HG02870 (cell line): ENCODE data around the gene KRTAP5-3.
"Not testable (repeated sequence)": the region's sequence is repeated elsewhere in the genome, so short reads cannot be mapped to it uniquely, and the experiment has no call there.

Source experiments
- ATAC-seq: cut with Tn5 transposase; IDR thresholded peaks from one replicate; pipeline ENCODE4 v1.9.1; 2021; ENCODE audit warnings: mild to moderate bottlenecking, moderate library complexity; ENCODE audit not compliant: unreplicated experiment

KRTAP5-3 gene

DNA sequence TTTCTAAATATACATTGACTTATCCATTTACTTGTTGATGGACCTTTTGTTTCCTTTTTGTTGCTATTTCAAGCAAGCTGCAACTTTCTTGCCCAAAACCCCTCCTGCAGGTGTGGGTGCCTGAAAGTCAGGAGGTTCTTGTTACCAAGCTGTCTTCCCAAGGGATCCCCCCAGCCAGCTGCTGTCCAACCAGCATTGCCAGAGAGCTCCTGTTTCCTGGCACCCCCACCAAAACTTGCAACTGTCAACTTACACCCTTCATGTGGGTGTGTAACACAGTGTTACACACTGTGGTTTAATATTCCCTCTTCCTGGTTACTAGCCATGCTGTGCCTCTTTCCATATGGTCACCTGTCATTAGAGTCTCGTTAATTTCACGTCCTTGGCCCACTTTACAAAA lies 21.6 kb downstream of the KRTAP5-3 start:
- ATAC-seq: no peak

DNA sequence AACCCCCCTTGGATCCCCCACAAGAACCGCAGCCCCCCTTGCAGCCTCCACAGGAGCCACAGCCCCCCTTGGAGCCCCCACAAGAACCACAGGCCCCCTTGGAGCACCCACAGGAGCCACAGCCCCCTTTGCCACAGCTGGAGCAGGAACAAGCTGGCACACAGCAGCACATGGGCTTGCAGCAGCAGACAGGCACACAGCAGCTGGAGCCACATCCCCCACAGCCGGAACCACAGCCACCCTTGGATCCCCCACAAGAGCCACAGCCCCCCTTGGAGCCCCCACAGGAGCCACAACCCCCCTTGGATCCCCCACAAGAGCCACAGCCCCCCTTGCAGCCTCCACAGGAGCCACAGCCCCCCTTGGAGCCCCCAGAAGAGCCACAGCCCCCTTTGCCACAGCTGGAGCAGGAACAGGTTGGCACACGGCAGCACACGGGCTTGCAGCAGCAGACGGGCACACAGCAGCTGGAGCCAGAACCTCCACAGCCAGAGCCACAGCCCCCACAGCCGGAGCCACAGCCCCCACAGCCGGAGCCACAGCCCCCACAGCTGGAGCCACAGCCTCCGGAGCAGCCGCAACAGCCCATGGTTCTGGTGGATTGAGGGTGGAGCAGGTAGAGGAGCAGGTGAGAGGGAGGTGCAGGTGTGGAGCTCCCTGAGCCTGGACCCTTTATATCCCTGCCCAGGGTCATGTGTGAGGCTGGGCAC lies 23.4 kb downstream of the KRTAP5-3 start, which contains the start of gene KRTAP5-1:
Gene KRTAP5-1, minus strand, starts transcription at position 623 of the 710 bp plus-strand sequence. Its CDS starts 34 bp downstream, at position 589.
- not testable (repeated sequence) for ATAC-seq

DNA sequence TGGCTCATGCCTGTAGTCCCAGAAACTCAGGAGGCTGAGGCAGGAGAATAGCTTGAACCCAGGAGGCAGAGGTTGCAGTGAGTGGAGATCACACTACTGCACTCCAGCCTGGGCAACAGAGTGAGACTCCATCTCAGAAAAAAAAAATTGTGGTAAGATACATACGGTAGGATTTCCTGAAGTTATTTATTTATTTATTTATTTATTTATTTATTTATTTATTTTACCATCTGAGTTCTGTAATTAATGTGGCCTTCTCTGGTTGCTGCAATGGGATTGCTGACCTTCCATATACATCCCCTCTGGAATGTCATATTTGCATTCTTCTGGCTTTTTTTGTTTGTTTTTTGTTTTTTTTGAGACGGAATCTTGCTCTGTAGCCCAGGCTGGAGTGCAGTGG lies 25.4 kb downstream of the KRTAP5-3 start:
- ATAC-seq: not testable (repeated sequence)

DNA sequence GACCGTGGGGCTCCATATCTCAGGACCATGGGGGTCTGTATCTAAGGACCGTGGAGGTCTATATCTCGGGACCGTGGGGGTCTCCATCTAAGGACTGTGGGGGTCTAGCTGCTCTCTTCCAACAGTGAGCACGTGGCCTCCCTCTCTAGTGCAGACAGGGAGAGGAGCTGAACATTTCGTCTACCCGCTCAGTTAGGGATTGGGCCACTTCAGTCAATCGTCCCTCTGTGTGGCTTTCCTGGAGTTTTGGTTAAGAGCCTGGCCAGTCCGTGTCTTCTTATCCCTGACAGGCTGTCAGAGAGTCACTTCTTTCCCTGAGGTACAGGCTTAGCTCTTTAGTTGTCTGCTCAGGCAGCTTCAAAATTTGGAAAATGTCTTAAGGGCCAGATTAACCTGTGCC lies 26.3 kb downstream of the KRTAP5-3 start:
- no peak for ATAC-seq

DNA sequence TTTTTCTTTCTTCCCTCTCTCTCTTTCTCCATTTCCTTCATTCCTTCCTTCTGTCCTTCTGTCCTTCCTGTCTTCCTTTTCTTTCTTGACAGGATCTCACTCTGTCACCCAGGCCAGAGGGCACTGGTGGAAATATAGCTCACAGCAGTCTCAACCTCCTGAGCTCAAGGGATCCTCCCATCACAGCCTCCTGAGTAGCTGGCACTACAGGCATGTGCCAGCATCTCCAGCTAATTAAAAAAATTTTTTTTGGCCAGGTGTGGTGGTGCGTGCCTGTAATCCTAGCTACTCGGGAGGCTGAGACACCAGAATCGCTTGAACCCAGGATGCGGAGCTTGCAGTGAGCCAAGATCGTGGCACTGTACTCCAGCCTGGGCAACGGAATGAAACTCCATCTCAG lies 31.4 kb downstream of the KRTAP5-3 start:
- ATAC-seq: no peak

DNA sequence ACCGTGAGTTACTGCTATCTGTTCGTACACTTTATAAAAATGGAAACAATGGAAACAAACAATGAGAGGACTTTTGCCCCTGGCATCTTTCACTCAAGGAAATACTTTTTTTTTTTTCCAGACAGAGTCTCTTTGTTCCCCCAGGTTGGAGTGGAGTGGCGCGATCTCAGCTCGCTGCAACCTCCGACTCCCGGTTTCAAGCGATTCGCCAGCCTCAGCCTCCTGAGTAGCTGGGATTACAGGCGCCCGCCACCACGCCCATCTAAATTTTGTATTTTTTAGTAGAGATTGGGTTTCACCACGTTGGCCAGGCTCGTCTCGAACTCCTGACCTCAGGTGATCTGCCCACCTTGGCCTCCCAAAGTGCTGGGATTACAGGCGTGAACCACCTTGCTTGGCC lies 32.5 kb downstream of the KRTAP5-3 start:
- ATAC-seq: not testable (repeated sequence)

DNA sequence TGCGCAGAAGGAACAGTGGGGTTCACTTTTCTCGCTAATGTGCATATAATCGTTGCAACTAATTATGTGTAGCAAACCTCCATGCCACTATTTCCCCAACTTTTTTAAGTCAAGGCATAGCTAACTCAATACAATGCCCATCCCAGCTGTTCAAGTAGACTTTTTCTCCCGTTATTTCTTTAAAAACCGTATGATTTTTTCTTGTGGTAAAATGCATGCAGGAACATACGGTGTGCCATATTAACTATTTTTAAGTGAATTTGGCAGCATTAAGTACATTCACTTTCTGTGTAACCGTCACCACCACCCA lies 33.4 kb downstream of the KRTAP5-3 start:
- ATAC-seq: no peak

DNA sequence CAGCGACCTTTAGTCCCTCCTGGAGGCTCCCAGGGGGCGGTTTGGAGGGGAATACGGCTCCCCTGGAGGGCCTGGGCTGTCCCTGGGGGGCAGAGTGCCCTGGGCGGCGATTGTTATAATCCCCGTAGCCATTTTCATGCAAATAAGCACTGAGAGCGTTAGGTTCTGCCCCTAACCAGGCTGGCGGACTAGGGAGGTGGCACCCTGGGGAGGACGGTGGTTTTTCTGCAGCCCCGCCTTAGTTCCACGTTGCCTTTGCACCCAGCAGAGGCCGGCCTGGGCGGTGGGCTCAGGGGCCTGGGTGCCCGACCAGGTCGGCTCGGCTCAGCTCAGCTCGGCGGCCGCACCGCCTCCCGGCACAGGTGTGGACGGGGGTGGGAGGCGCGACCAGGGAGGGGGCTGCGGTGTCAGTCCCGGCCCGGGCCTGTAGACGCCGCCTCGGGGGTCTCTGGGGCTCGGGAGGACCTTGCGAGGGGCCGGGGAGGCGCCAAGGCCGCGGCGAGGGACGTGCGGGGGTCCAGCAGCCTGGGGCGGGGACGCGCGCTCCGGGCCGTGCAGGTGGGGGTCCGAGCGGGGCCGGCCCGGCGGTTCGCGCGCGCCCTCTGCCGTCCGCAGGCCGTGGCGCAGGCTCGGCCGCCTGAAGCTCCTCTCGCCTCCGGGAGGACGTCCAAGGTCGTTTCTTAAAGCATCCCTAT lies 33.9 kb downstream of the KRTAP5-3 start:
- ATAC-seq: no peak

DNA sequence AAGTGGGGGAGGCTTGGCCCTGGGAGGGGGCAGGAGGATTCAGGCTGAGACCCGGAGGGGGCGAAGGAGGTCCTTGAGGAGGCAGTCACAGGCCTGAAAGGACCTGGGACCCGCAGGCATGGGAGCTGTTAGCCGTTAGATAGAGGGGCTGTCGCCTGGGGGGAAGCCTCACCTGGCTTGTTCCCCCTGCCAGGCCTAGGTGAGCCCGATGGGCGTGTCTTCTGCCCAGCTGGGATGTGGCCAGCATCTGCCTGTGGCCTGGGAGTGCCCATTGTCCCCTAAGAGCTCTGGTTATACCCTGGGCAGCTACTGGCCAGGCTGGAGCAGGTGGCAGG lies 34.4 kb downstream of the KRTAP5-3 start:
- no peak for ATAC-seq

DNA sequence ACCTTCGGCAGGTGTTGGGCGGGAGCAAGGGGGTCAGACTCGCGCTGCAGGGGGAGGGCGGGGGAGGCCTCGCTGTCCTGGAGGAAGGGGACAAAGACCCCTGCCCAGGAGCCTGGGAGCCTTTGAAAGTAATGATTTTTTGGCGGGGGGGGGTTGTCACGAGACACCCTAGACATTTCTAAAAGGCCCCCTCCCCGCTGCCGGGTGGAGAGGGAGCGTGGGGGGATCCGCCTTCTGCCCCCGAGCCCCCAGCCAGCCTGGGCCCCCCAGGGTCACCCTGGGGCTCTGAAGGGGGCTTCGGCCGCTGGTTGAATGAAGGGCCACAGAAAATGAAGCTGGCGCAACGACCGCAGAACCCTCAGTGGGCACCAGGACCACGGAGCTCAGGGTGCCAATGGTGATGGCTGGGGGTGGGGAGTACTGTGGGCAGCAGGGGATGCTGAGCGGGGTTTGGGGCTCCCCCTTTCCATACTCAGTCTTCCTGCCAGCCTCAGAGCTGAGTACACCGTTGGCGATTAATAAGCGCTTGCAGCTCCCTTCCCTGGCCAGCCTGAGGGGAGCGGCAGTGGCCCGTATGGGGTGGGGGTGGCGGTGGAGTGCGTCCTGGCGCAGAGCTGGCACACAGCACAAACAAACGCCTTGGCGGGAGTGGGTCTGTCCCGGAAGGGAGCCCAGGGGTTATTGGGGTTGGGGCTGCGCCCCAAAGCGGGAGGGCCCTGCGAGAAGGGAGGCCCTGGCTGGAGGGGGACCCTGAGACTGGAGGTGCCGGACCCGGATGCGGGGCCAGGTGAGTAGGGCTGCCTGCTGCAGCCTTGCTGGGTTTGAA lies 35.0 kb downstream of the KRTAP5-3 start:
- no peak for ATAC-seq

DNA sequence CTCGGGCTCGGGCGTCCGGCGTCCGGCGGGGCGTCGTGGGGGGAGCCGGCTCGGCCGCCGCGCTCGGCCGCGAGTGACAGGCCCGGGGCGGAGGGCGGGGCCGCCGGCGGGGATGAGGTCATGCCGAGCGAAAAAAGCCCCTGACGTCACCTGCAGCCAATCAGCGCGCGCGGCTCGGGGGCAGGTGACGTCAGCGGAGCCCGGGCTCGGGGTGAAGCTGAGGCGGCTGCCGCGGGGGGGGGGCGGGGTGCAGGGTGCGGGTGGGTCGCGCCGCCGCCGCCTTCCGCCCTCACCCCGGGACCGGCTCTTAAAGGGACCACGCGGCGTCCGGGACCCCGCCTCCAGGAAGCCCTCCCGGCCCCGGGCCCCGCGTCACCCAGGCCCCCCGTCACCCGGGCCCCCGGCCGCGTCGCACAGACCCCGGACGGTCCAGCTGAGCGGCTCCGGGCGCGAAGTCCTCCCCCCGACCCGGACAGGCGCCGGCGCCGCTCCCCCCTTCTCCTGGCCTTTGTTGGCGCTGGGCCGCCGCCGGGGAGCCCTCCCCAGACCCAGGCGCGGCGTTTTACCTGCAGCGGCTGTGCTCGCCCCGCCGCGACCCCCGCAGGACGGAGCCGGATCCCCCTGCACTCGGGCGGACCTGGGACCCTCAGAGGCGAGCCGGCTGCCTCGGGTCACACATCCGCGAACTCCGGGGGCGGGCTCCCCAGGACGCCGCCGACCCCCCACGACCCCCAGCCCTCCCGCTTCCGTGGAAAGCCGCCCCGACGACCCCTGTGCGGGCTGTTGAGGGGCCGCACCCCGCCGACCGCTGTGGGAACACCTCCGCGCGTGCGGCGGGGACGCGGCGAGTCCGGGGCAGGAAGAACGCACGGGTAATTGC lies 35.8 kb downstream of the KRTAP5-3 start, which contains the start of gene DUSP8:
Gene DUSP8, minus strand, starts transcription at position 75 of the 880 bp plus-strand sequence. CDS start 6,445 bp downstream, outside the sequence.
- ATAC-seq: peak; percentile 46

DNA sequence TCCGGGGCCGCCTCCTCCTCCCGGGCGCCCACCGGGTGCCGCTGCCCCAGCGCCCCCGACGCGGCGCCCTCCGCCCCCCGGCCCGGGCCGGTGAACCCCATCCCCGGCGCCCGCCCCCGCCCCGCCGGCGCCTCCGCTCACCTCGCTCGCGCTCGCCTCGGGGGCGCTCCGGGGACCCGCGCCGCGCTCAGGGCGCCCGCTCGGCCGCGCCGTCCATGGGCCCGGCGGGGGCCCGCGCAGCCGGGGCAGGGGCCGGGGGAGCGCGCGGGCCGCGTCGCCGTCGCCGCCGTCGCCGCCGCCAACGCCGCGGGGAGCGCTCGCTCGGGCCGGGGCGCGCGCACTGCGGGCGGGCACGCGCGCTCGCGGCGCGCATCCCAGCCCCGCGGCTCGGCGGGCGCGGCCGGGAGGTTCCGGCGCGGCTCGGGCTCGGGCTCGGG lies 36.5 kb downstream of the KRTAP5-3 start:
- ATAC-seq: peak; percentile 4

DNA sequence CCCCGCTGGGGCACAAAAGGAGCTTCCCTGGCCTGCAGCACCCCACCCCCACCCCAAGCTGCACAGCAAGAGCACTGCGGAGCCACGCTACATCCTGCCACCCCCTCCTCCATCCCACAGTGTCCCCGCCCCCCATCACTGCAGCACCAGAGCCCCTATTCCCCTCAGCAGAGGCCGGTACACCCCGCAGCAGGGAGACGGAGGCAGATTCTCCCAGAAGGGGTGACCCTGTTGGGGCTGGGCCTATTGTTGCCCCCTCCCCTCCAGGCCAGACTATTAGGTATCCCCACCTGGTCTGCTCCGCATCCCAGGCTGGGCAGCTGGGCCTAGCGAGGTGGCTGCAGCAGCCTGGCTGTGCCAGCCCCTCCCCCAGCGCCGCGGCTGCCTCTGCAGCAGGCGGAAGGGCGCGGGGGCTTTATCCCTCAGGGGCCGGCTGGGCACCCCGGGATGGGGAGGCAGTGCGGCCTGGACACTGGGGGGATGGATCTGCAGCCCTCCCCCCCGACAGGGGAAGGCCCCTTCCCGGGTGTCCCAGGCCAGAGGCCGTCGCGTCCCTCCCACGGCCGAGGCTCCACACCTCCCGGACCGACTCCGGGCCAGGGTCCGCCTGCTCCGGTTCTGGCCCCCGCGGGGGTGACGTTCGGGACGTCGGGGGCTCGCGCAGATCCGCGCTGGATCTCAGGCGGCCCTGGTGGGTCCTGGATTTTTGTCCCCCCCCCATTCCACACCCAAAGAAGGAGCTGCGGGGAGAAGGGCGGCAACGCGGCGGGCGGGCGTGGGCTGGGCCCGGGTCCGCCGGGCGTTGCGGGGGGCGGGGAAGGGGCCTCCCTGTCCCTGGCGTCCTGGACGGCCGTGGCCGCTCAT lies 37.1 kb downstream of the KRTAP5-3 start:
- no peak for ATAC-seq

DNA sequence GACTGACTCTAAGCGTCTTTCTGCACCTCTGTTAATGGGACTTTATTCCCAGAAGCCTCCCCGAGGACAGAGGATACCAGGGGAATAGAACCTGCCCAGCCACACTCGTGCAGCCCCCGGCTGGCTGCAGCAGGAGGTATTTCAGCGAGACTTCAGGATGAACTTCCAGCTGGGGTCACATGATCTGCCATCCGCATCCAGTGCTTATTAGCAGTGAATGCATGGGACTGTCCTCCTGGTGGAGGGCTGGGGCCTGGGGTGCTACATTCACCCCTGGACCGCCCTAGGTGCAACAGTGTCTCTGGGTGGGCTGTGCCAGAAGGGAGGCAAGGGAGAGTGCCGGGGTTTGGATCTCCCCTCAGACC lies 37.8 kb downstream of the KRTAP5-3 start:
- ATAC-seq: no peak

DNA sequence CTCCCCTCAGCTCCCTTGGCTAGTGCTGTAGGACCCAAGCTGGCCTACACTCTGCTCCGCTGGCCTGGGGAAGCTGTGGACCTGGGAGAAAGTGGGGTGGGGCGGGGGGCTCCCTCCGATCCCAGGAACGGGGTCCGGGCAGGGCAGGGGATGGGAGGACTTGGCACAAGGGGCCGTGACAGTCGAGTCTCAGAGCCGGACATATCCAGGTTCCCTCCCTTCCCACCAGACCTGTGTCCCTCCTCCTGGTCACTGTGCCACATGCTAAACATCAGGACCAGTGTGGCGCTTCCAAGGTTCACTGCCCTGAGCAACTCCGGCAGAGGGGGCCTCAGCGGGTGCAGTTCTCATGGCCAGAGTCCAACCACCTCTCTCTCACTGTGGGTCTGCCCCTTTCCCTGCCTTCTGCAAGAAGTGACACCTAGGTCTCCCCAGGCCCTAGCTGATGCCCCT lies 38.2 kb downstream of the KRTAP5-3 start:
- no peak for ATAC-seq

DNA sequence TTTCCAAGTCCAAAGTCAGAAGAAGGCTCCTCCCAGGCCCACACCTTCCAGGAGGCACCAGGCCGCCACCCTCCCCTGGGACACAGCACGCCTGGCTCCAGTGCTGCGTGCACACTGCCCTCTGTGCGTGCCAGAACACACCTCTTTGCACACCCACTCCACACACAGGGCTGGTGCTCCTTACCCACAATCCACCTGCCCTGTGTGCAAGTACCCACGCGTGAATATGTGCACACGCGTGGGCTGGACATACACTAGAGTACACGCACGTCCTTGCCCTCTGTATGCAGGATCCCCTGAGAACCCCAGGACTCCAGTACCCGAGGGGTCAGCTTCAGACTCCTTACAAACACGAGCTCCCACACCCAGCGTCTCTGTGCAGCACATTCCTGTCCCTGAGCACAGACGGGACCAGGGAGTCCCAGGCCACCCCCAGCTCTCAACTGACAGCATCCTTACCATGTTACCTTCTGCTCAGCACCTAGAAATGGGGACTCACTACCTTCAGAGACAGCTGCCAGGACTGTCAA lies 38.9 kb downstream of the KRTAP5-3 start:
- no peak for ATAC-seq

DNA sequence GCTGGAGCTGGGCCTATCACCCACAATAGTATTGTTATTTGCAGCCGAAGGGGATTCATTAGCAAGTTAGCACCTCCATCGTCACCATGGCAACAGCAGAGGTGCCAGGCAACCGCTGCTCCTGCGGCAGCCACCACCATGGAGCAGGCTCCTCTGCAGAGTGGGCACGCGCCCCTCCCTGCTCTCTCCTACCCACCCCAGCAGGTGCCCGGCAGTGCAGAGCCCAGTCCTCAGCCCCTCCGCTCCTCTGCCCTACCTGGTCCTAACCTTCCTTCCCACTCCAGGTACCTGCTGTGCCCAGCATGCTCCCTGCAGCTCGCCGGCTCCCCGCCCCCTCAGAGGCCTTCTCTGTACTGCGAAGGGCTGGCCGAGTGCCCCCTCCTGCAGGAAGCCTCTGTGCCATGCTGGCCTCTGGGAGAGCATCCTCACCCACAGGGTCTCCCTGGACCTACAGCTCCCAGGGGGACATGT lies 39.8 kb downstream of the KRTAP5-3 start:
- no peak for ATAC-seq

DNA sequence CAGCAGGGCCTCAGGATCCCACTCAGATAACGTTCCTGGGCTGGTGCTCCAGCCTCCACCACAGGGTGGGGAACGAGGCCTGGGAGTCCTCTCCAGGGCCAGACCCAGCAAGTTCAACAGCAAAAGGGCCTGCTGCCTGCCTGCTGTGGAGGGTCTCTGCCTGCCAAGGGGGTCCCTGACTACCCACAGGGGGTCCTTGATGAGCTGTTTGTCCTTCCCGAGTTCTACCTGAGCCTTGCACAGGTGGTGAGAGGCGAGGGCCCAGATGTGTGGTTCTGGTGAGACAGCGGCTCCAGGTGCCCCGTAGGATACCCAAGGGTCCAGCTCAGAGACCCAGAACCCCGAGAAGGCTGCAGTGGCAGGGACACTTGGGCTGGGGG lies 40.6 kb downstream of the KRTAP5-3 start:
- ATAC-seq: no peak

DNA sequence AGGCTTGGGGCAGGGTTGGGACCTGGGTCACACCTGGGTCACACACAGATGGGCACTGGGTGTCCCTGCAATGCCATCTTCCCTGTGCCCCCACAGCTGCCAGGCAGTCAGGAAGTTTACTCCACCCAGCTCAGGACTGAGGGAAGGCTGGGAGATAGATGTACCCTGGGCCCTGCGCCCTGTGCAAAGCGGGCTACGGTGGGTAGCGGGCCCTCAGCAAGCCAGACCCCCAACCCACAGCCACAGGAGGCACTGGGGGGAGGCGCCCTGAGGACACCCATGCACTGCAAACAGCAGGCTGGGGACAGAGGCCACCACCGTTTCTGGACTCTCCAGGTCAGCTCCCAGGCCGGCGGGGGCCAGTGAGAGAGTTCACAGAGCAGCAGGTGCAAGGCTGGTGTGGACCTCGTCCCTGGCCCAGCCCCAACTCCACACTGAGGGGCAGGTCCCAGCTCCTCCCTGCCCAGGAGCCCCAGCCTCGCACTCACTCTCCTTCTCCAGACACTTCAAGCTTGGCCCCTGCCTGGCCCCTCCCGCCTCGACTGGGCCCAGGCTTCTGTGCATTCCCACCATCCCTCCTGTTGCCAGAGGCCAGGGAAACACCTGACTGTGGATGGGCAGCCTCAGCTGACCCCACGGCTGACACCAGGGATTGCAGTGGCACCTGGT lies 41.1 kb downstream of the KRTAP5-3 start:
- no peak for ATAC-seq
